Hematopoietic multipotent progenitor cell treated with erythropoietin and hydrocortisone succinate and interleukin-3 and kit ligand, for 15 days (in vitro differentiated cells): ENCODE data around the gene OPA3.

Source experiments
- DNase-seq: peaks from one replicate; pipeline ENCODE4 v3.0.0-alpha.2; 2015; ENCODE audit warnings: low spot score

OPA3 gene

DNA sequence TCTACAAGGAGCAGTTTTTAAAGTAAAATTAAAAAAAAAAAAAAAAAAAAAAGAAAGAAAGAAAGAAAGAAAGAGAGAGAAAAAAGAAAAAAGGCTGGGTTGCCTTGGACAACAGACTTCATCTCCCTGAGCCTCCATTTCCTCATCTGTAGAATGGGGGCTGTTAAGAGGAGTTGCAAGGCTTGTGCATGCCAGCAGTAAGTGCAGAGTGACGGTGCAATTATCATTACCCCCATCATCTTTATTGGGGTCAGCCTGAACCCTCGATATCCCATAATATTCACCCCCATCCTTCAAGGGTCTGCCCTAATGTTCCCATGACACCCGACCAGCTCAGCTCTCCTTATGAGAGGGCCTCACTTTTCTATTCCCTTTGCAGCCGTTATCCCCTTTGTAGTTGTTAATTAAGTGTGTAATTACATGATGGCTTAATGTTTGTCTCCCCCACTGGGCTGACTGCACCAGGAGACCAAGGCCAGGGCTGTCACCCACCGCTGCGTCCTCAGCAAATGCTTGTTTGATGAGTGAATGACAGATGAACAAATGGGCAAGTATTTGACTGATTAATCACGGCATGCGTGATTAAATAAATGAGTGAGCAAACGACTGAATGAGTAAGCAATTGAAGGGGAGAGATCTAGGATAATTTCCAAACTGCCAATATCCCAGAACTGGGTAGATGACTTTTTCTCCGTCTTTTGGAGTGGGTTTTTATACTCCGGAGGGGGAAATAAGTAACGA, 106.7 kb downstream of the OPA3 start:
- DNase-seq = no peak
